GM18511 (cell line): Measurements from ENCODE around the gene CTU2.

Source experiments
- ATAC-seq: cut with Tn5 transposase; IDR thresholded peaks from one replicate; pipeline ENCODE4 v1.9.1; 2021; ENCODE audit warnings: mild to moderate bottlenecking, moderate library complexity; ENCODE audit not compliant: unreplicated experiment

CTU2 gene

DNA sequence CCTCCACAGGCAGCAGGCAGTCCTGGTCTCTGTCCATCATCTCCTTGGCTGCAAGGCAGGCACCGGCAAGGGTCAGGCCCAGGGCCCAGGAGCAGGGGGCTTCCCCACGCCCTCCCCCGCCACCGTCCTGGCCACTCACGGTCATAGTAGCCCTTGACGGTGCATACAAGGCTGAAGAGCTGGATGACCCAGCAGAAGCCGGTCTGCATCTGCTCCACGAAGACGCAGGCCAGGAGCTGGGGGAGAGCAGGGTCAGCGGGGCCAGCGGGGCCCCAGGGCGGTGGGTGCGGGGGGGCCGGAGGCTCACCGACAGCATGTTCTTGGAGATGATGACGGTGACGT lies 20.1 kb downstream of the CTU2 start:
- no peak for ATAC-seq

DNA sequence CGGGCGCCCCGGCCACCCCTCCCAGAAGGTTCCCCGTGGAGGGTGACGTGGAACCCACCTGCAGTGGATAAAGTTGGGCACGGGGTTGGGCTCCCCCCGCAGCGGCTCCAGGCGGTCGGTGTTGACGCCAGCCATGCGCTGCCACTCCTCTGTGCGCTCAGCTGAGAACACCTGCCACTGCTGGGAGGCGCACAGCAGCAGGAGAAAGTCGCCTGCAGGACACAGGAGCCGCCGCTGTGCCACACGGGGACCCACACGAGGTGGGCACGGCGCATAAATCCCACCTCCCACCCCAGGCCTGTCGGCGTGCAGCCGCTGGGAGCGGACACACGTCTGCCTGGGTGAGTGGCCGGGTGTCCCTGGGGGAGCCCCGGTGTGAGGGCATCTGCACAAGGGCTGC lies 20.7 kb downstream of the CTU2 start:
- ATAC-seq: no peak

DNA sequence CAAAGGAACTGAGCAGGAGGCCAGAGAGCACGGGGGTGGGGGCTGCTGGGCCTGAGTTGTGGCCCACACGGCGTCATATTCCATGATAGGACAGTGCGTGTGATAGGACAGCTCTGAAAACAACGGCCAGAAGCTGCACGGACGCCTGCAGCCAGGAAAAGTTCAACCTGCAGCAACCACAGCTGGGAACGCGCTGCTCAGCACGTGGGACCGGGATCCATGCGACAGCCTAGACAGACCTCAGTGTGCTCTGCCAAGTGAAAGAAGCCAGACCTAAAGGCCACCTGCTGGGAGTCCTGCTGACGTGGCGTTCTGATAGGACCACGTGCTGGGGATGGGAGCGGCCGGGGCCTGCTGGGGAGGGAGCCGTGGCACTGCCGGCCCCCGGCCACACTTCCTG lies 21.6 kb downstream of the CTU2 start:
- no peak for ATAC-seq

DNA sequence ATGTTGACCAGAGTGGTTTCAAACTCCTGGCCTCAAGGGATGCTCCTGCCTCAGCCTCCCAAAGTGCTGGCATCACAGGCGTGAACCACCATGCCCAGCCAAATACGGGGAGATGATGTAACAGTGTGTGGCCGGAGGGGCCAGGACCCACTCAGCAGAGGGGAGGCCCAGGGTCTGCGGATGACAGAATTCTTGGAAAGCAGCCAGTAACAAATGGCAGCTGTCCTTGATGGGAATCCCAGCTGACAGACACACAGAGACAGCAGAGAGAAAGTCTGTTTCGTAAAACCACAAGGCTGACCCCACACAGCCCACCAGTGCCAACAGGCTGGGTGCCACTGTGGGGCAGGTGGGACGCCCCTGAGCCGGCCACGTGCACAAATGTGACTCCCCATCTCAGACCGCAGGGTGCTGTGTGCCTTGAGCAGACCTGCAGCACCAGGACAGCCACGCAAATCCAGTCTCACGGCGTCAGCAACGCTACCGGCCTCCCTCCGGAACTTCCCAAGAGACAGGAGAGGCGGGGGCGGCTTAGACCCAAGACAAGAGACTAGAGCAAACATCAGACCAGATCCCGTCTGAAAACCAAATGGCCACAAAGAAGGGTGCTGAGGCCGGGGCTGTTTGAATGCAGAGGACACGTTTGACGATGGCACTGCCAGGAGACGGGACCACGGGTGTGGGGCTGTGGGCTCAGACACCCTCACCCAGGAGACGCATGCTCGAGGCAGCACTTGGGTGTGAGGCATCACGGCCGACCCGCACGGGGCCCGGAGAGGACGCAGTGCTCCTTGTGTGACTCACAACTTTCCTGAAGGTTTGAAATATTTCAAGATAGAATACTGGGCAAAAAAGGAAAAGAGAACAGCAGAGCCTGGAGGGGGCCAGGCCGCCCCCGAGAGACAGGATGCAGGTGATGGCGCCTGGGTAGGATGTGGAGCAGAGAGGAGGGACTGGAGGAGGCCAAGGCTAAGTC lies 24.6 kb downstream of the CTU2 start:
- ATAC-seq: no peak

DNA sequence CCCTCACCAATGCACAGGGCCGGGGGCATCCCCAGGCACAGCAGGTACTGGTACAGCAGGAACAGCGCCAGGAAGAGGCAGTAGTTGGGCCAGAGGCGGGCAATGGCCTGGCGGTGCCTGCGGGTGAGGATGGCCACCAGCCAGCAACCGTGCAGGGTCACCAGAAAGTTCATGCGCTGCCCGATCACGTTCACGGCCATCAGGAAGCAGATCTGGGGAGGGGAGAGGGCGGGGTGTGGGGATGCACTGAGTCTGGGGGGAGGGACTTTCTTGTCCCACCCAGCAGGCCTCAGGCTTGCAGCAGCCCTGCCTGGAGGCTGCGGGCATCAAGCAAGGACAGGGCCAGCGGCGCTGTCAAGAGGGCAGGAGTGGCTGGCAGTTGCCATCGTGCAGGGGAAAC lies 25.4 kb downstream of the CTU2 start:
- ATAC-seq: no peak

DNA sequence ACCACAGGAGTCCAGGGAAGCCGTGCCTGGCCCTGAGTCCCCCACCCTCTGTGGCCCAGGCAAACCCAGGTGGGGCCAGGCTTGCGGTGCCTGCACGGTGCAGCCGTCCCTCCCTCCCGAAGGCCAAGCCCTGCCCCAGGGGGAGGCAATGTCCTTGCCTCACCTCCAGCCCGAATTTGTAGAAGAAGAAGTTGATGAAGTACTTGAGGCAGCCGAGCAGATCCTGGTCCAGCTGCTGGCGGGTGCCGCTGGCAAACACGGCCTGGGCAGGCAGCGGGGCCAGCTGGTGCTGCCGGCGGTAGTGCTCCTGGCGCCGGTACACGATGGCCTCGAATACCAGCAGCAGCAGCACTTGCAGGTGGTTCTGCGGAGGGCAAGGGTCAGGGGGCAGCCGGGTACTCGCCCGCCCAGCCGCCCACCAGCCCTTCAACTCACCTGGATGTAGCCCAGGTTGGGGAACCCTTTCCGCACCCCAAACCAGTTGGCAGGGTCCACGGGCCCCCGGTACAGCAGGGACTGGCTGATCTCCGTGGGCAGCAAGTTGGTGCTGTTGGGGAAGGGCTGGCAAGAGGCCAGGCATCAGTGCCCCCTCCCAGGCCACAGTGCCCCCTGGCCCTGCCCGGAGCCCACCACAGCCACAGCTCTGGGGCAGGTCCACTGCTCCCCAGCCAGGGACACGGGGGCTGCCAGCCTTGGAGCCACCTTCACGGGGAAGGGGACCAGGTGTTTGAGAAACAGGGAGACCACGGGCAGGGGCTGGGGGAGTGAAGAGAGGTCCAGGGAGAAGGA lies 26.1 kb downstream of the CTU2 start:
- no peak for ATAC-seq

DNA sequence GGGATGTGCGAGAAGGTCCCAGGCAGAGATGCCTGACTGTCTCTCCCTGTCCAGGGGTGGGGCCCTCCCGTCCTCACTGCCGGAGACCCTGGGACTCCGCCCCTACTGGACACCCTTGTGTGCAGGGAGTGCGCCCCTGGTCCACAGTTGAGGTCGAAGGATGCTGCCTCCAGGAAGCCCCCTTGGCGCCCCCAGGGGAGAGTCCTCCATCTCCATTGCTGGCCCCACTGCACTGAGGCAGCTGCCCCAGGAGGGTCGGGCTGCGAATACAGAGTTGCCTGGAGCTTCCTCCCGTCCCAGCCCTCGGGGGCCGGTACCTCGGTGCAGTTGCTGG lies 26.6 kb downstream of the CTU2 start:
- no peak for ATAC-seq

DNA sequence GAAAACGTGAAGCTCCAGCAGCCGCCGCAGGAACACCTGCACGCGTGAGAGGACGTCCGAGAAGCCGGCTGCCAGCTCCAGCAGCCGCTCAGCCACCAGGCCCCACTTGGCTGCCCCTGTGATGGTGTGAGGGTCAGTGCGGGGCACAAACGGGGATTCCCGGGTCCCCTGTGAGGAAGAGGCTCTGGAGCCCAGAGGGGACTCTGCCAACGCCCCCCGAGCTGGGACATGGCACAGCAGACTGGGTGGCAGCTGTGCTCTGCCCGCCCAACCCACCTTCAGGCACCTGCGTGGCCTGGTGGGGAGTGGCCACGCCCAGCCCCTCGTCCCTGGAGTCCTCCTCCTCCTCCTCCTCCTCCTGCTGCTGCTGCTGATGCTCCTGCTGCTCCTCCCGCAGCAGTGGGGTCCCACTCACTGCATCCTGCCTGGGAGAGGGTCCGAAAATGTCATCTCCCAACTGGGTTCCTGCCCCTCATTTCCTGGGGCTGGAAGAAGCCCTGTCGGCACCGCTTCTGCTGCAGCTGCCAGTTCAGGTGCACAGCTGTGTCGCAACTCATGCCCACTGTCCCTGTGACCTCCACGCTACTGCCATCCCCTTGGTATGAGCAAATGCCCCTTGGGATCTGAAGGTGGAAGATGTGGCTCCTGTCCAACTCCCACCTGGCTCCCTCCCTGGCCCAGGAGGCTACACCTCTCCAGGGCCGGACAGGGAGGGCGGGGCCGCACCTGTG lies 27.5 kb downstream of the CTU2 start:
- ATAC-seq: no peak

DNA sequence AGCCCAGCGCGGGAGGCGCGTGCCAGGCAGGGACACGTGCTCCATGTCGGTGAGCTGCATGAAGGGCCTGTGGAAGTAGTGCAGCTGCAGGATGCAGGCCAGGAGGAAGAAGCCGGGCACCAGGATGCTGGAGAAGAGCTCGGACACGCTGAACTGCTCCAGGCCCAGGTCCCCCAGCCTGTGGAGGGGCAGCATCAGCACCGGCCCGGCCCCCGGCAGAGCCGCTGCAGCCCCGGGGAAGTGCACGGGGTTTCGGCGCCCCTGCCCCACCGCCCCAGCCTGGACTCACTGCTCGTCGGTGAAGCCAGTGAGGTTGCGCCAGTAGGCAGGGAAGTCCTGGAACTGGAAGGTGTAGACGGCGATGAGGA lies 28.0 kb downstream of the CTU2 start:
- ATAC-seq: no peak

DNA sequence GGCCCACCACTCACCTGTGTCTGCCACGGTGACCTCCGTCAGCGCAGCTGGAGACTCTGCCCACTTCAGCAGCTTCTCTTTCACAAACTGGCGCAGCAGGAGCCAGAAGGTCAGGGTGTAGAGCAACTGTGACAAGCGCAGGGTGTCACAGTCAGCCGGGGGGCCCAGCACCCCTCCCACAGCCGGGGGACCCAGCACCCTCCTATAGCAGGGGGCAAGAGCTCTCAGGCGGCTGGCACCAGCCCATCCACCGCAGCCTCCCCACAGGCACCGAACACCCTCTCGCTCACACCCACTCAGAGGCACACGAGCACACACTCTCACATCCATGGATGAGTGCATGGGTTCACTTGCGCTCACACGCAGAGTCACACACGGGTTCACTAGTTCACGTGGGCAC lies 28.8 kb downstream of the CTU2 start:
- ATAC-seq: no peak

DNA sequence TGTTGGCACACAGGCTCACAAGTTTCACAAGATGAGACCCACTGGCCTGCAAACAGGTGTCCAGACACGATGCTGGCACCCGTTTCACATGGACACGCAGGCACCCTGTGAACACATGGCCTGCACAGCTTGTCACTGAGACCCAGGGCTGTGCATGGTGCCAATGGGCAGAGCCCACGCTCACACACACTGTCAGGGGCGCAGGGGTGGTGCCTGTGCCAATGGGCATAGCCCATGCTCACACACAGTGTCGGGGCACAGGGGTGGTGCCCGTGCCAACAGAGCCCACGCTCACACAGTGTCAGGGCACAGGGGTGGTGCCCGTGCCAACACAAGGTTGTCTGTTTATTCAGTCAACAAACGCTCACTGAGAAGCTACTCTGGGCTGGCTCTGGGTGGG lies 29.3 kb downstream of the CTU2 start:
- ATAC-seq: no peak

DNA sequence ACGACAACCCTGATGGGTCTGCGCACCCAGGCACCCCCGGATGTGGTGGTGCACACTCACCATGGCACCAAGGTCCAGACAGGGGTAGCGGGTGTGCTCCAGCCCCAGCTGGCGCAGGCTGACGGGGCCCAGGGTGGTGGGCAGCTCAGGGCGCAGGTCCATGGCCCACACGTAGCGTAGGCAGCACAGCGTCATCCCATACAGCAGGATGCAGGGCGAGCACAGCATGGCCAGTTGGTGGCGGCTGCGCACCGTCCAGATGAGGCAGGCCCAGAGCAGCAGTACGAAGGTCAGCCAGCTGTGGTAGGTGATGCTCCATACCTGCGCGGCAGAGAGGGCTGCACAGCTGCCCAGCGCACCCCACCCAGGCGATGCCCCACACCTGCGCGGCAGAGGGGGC lies 29.8 kb downstream of the CTU2 start:
- no peak for ATAC-seq

DNA sequence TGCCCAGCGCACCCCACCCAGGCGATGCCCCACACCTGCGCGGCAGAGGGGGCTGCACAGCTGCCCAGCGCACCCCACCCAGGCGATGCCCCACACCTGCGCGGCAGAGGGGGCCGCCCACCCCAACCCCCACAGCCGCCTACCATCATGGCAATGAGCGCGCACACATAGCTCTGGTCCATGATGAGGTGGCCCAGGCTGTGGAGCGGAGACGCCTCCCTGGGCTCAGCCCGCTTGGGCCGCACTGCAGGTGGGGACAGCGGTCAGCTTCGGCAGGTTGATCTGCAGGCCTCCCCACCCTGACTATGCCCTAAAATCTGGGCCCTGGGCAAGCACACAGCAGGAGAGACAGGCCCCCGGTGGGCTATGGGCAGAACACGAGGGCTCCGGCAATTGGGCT lies 30.2 kb downstream of the CTU2 start:
- ATAC-seq: no peak

DNA sequence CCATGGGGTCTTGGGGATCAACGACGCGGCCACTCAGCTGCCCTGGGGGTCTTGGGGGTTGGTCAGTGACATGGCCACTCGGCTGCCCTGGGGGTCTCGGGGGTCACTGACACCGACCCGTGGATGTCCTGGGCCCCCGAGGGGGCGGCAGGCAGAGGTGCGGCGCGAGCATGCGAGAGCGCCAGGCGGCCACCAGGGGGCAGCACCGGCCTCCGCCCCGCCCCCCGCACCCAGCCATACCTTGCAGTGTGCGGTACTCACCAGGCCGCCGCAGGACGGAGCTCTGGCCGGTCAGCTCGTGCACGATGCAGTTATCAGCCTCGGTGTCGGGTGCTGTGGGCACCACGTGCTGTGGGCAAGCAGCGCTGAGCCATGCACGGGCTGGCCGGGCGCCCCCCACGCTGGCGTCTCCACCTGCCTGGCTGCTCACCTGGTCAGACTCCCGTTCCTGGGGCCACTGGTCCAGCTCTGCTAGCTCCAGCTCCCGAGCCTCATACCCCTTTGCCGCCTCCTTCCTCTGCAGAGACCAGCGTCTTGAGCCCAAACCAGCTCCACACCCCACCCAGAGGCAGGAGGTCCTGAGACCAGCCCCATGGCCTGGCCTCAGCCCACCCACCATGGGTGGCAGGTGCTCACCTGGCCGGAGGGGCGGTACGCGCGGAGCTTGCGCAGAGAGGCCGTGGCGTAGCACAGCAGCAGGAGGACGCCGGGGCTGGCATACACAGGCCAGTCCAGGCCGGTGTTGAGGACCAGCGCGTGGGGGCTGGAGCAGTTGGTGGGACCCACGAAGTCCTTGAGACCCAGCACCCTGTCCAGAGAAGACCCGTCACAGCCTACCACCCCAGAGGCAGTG lies 31.2 kb downstream of the CTU2 start:
- no peak for ATAC-seq

DNA sequence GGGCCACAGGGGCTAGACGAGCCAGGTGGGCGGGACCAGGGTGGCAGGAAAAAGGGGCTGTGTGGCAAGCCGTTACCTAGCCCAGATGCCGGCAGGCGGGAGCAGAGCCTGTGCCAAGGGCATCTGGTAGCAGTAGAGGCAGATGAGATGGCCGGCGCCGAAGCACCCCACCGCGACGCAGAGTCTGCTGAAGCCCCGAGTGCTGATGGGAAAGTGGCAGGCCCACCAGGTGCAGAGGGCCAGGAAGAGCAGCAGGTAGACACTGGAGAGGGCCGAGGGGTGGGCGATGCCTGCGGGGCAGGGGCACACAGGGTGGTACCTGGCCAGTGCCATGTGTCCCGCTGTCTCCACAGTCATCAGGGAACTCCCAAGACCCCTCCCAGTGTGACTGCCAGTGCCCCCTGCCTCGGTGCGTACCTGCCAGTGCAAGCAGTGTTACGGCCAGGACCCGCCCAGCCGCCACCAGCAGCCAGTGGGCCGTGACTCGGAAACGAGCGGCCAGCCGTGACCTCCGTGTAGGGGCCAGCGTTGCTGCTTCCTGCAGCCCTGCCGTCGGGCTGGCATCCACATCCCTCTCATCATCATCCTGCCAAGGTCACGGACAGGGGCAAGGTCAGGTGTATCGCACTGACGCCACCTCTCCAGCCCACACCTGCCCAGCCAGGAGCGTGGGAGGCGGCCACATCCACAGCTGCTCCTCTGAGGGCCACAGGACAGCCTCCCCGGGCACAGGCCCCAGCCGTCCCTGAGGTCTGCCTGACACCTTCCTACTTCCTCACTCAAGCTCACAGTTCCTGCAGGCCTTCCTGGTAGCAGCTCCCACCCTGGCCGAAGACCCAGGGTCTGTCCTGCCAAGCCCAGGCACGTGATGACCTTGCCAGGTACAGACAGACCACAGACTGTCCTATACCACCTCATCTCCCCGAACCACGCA lies 32.1 kb downstream of the CTU2 start:
- ATAC-seq: no peak

DNA sequence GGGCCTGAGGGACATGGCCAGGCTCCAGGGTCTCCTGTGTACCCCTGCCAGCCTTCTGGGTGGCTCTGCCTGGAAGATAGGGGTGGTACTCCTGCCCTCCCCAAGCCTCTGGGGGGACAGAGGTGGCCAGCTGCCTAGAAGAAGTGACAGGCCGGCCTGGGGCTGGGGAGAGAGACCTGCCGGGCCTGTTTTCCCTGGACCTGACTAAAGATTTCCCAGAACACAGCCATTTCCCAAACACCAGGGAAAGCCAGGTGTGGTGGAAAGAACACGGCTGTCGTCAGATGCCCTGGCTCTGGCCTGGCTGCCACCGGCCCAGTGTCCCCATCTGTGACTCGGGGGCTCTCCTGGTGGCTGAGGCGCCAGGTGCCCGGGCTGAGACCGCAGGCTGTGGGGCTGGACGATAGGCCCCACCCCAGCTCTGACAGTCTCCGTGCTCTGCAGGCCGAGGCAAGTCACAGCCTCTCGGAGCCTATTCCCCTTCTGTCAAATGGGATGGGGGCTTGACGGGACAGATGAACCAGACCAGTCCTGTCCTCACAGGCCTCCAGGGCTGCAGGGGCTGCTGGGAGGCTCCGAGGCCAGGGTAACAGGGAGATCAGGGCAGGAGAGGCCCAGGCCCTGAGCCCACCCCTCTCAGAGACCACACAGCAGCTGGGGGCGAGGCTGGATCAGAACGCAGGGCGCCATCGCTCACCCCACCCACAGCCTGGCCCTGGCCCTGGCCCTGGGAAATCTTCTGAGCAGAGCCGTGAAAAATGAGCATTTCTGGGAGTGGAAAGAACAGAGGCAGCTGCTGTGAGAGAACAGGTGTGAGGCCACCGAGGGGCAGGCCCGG lies 33.1 kb downstream of the CTU2 start:
- no peak for ATAC-seq

DNA sequence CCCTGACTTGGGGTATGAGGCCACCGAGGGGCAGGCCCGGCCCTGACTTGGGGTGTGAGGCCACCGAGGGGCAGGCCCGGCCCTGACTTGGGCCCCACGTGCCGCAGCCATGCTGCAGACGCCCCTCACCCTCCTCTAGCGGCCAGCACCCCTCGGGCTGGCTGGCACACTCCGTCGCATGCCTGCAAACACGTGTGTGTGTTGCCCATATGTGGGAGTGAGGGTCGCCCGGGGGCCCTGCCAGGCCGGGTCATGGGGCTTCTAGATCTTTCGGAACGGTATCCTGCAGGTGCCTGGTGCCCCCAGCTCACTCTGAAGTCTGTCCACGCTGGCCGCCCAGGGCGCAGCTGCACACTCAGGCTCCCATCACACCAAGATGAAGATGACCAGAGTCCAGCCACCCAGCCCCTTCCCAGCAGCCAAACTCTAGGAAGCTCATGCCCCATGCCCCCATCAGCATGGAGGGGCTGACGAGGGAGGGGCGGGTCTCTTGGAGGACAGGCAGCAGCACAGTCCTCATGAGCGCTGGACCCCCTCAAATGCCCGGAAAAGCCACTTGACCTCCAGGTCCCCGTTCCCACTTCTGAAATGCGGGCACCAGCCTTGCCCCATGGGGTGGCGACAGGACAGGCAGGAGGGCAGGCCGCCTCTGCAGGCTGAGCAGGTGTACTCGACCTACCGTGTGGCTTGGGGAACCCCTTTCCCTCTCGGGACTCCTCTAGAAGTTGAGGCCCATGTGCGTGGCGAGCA lies 33.8 kb downstream of the CTU2 start:
- no peak for ATAC-seq

DNA sequence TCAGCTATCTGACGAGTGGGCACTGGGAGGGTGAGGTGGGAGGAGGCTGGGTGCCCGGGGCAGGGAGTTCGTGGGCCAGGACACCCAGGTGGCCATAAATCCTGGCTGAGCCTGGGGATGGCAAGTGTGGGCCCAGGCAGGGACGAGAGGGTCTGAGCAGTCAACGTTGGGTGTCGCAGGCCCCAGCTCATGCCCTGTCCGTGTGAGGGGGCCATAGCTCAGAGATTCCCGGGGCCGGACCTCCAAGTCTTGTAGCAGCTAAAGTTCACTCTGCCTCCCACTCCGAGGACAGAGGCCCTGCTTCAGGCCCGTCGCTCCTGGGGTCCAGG lies 34.4 kb downstream of the CTU2 start:
- ATAC-seq: no peak
